HG02623 (cell line): ENCODE measurements around the gene ANTXR1.
"Not testable (repeated sequence)": the region's sequence is repeated elsewhere in the genome, so short reads cannot be mapped to it uniquely, and the experiment has no call there.

Source experiments
- ATAC-seq: cut with Tn5 transposase; IDR thresholded peaks from one replicate; pipeline ENCODE4 v1.9.1; 2021; ENCODE audit warnings: moderate library complexity; ENCODE audit not compliant: unreplicated experiment

ANTXR1 gene

GRCh38 chr2:69223759-69224511 is 211.0 kb downstream of the ANTXR1 start:
- ATAC-seq, result no peak

- no peak for ATAC-seq
Observed at GRCh38 chr2:69224512-69224837, 211.5 kb downstream of the ANTXR1 start.

GRCh38 chr2:69225933-69226332 is 213.0 kb downstream of the ANTXR1 start:
- no peak for ATAC-seq

- no peak for ATAC-seq
Observed at GRCh38 chr2:69226903-69227302, 213.9 kb downstream of the ANTXR1 start.

- ATAC-seq, result no peak
Observed at GRCh38 chr2:69227716-69228115, 214.7 kb downstream of the ANTXR1 start.

GRCh38 chr2:69230946-69231345 is 218.0 kb downstream of the ANTXR1 start:
- not testable (repeated sequence) for ATAC-seq

GRCh38 chr2:69231612-69232277 is 218.8 kb downstream of the ANTXR1 start:
- no peak for ATAC-seq

- ATAC-seq, result not testable (repeated sequence)
Observed at GRCh38 chr2:69235835-69236234, 222.9 kb downstream of the ANTXR1 start.

- no peak for ATAC-seq
Observed at GRCh38 chr2:69237070-69237670, 224.2 kb downstream of the ANTXR1 start.

GRCh38 chr2:69238449-69239031 is 225.6 kb downstream of the ANTXR1 start:
- no peak for ATAC-seq

- ATAC-seq, result no peak
Observed at GRCh38 chr2:69241093-69241492, 228.1 kb downstream of the ANTXR1 start.

- no peak for ATAC-seq
Observed at GRCh38 chr2:69241664-69242514, 228.9 kb downstream of the ANTXR1 start.

- ATAC-seq, result no peak
Observed at GRCh38 chr2:69242651-69243051, 229.7 kb downstream of the ANTXR1 start.

- no peak for ATAC-seq
Observed at GRCh38 chr2:69243652-69244051, 230.7 kb downstream of the ANTXR1 start.

GRCh38 chr2:69244882-69245281 is 231.9 kb downstream of the ANTXR1 start:
- no peak for ATAC-seq

- ATAC-seq, result no peak
Observed at GRCh38 chr2:69247583-69247982, 234.6 kb downstream of the ANTXR1 start.

GRCh38 chr2:69248232-69248631 is 235.3 kb downstream of the ANTXR1 start:
- ATAC-seq, result no peak

GRCh38 chr2:69250981-69251380 is 238.0 kb downstream of the ANTXR1 start:
- no peak for ATAC-seq

GRCh38 chr2:69251943-69252342 is 239.0 kb downstream of the ANTXR1 start:
- no peak for ATAC-seq

- no peak for ATAC-seq
Observed at GRCh38 chr2:69253112-69253511, 240.1 kb downstream of the ANTXR1 start.
